HG02943 (cell line): Measurements from ENCODE around the gene STUM.
"Not testable (repeated sequence)": the region's sequence is repeated elsewhere in the genome, so short reads cannot be mapped to it uniquely, and the experiment has no call there.

Source experiments
- ATAC-seq: cut with Tn5 transposase; IDR thresholded peaks from one replicate; pipeline ENCODE4 v1.9.1; 2021; ENCODE audit warnings: mild to moderate bottlenecking, low read depth, moderate library complexity; ENCODE audit not compliant: unreplicated experiment

The STUM gene

DNA sequence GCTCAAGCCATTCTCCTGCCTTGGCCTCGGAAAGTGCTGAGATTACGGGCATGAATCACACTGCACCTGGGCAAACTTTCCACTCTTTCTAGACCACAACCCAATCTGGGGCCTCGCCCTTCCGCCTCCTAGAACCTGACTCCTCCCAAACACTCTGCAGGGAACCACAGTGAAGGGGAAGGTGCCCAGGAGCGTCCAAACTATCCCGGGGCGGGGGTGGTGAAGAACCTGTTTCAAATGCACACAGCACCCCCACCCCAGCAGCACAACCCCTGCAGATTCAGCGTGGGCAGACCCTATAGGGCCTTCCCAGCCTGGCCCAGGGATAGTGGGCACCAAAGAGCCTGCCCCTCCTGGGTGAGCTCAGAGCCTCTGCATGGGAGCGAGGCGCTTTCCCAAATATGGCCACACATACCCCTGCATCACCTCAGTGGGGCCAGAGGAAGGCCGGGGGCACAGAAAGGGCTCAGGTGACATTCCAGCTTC, 86.9 kb downstream of the STUM start:
- ATAC-seq, result no peak

DNA sequence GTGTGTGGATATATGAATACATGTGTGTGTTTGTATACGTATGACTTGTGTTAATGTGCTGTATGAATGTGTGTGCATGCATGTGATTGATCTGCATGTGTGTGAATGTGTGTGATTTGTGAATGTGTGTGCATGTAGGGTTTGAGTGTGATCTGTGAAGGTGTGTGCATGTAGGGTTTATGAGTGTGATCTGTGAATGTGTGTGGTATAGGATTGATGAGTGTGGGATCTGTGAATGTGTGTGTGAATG, 88.2 kb downstream of the STUM start:
- no peak for ATAC-seq

DNA sequence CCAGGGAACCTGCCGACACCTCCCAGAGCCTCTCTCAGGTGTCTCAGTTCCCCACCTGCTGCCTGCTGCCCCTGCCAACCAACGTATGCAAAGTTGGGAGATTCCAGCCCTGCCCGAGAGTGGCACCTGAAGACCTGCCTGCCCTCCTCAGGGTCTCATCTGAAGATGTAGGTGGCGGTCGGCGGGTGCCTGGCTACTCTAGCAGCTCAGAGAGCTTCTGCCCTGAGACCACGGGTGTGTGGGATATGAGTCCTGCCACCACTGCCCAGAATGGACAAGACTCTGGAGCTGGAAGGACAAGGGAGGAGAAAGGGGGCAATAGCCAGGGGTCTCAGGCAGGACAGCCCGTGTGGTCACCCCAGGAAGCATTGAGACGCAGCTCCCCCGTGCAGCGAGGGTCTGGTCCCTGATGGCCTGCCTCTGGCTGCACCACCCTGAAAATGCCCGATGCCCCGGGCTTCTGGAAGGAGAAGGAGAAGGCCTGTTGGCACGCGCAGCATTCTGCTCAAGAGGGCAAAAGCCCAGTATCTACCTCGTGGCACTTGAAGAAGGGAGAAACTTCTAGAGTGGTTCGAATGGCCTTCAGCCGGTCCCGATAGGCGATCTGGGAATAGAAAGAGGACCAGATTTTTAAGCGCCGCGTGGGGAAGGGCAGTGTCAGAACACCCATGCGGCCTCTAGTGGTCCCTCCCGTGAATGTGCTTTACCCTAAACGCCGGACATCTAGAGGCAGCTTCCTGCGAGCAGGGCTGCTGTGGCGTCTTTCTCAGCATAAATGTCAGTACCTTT, 88.8 kb downstream of the STUM start:
- no peak for ATAC-seq

DNA sequence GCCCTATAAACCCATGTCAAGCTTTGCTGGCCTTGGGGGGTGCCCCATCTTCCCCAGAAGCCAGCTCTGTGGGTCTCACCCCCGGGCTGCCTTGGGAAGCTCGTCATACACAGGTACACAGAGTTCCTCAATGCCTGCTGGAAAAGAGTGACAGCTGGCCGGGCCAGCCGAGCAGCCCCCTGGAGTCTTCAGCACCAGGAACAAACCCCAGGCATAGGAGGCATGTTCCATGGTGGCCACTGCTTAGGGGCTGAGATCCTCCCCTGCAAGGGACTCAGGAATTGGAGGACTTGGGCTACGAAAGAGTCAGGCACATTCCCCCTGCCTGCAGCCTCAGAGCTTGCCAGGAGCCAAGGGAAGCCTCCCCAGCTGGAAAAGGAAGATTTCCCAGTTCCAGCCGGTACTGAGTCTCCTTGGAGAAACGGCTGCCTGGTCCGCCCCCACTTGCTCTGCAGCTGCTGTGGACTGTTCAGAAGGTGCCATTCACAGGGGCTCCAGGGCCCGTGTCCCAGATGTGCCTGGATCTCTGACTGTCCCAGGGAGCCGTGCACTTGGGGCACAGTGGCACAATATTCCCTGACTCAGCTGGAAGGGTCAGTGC, 89.5 kb downstream of the STUM start:
- no peak for ATAC-seq

DNA sequence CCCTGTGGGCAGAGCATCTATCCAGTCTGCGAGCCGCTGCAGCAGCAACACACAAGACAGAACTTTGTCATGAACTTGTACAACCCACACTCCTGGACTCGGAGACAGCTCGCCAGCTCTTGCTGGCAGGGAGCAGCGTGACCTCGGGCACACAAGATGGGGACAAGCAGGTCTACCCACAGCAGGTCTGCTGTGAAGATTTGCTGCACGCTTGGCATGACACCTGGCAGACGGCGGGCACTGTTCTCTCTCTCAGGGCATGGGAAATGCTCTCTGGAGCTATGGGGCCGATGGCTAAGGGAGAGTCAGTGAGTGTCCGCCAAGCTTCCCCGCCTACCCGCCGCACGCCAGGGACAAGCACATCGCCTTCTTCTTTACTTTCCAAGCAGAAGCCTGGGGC, 90.0 kb downstream of the STUM start:
- ATAC-seq, result no peak

DNA sequence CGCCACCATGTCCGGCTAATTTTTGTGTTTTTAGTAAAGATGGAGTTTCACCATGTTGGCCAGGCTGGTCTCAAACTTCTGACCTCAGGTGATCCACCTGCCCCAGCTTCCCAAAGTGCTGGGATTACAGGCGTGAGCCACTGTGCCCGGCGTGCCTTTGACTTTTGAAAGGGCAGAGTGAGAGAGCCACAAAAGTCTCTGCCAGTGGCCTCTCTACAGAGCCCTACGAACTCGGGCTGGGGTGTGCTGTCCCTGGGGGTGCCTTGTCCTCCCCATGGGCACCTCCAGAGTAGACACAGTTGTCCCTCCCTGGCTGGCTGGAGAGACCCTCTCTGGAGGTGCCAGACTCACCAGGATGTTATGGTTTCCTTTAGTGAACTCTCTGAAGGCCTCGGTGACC, 90.6 kb downstream of the STUM start:
- not testable (repeated sequence) for ATAC-seq

DNA sequence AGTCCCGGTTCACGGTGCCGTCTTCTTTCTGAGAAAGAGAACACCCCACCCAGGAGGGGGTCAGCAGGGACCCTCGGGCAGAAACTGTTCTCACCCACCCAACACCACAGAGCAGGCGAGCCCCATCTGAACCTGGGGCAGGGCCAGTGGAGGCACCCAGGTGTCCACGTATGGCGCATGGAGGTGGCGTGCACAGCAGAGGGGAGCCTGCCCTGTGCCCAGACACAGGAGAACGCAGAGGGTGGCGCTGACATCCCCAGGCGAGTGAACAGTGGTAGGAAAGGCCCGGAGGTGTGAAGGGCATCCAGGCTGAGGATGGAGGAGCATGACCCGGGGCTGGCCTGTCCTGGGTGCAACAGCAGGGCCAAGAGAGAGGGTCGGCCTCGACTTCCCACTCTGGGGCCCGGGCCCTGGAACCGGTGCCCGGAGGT, 91.1 kb downstream of the STUM start:
- ATAC-seq, result no peak

DNA sequence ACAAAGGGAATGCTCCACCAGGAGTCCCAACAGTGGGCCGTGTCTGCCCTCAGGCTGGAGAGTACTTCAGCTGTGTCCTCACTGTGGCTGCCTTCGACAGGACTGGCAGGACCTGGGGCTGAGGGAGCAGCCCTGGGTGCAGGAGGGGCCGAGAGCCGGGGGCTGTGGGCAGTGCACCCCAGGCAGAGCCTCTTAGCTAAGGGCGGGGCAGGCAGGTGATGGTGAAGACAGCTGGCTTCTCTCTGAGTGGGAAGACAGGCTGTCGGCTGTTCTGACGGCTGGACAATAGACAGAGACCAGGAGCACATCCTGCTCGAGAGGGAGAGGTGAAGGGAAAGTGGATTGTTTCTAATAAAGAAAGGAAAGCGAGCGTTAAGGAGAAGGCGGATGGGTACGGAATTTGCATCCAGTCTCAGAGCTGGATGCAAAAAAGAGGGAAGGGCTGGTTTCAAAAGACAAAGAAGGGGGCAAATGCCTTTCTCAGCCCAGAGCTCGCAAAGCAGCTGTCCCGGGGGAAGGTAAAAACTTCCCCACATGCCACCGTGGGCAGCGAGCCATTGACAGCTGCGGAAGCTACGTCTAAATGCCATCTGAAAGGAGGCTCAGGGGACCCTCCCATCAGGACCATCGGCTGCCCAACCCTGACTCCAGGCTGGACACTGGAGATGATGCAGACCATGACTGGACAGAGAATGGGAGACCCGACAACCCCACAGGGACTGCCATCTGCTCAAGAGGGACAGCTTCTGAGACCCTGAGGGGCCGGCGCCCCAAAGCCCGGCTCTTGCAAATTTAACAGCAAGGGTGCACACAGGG, 92.0 kb downstream of the STUM start:
- ATAC-seq, result no peak

DNA sequence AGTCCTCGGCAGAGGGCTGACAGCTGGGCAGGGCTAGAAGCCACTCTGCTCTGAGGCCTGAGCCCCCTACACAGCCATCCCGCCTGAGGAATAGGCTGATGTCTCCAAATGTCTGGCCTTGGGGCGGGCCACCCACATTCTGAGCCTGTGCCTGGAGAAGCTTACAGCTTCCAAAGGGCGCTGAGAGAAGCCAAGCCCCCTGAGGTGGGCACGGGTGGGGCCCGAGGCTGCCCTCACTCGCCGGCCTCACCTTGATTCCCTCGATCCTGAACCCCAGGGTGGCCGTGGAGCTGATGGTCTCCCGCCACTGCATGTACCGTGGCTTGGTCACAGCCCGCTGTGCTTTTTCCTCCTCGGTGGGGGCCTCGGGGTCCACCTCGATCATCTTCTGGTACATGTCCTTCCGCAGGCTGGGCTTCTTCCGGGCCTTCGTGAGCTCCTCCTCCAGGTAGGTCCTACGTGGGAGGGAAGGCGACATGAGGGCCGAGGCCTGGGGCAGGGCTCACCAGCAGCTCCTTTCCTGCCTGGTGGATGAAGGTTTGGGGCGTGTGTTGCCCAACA, 93.2 kb downstream of the STUM start:
- no peak for ATAC-seq

DNA sequence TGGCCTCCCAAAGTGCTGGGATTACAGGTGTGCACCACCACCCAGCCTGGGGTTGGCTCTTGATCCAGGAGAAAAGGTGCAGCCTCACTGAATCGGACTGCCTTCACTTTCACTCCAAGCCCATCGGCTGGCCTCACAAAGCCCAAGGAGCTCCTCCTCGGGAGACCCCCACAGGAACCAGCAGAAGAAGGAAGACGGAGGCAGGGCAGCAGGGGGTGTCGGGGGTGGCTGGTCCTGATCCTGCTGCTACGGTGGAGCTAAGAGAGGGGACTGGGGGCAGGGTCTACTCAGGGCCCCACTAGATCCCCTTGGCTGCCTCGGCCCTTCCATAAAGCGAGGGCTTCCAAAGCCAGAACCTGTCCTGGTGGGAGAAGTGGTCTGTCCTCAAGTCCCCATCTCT, 93.9 kb downstream of the STUM start:
- ATAC-seq, result no peak

DNA sequence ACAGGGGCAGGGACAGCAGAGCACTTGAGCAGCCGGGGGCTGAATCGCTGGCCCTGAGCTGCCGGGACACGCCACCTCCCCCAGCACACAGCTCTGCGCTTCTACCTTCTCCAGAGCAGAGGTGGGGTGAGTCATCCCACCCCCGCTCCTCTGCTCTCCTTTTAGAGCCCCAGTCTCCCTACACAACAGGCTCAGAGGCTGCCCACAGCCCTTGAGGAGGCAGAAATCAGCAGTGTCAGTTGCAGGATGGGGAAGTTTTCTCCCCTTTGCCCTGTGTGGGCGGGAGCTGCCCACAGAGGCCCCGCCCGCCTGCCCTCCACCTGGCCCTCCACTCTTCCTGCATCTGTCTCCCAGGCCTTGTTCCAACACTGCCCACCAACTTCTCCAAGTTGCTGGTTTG, 94.6 kb downstream of the STUM start:
- no peak for ATAC-seq

DNA sequence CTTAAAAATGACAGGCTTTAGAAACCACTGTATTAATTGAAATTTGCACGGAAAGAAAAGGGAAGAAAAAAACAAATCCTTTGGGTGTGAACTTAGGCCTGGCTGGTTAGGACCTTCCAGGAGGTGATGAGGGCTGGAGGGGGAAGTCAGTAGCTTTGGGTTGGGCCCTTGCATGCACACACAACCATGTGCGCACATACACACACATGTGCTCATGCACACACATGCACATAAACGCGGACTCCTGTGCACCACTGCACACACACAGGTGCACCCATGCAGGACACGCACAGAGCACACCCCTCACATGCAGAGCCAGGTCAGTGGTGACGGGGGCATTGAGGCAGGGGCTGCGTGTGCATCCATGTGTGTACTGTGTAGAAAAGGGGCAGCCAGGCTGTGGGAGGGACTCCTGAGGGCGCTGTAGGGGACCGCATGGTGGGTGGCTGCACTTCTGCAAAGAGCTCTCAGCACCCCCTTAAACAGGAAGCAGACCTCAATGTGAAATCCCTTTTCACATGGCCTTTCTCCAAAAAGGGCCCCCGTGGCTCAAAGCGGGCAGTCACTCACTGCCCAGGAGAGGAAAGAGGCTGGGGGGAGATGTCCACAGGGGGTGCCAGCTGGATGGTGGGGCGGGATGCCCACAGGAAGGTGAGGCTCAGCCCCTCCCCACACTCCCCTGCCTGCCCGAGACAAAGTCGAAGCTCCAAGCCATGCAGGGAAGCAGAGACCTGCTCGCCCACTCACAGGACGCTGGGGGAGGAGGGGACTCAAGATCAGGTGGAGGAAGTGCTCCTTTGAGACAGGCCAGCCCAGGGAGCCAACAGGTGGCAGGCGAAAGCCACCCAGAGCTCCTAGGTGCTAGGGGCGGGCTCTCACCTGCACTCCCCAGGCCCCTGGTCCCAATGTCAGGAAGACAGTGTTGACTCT, 95.3 kb downstream of the STUM start:
- no peak for ATAC-seq

DNA sequence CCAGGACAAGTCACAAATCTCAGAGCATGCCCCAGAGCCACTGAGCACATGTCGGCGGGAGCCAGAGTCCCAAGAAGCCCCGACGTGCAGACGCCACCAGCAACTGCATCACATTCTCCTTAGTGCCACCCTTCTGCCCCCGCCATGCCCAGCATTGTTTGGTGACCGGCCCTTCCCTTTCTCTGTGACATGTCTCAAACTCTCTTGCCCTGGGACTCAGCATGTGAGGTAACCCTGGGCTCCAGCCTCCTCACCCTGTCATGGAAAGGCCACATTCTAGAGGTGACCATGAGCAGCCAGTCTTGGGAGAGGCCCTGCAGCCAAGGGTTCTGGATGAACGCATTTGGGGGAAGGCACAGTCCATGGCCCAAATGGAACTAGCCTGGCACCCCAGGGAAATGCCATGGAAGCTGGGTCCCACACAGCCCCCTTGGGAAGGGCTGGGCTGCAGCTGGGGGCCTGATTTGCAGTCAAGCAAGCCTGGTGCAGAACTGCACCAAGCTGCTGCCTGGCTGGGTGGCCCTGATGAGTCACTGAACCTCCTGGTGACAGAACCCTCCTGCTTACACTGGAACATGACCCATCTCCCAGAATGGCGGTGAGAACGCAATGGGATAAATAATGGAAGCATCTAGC, 96.1 kb downstream of the STUM start:
- no peak for ATAC-seq

DNA sequence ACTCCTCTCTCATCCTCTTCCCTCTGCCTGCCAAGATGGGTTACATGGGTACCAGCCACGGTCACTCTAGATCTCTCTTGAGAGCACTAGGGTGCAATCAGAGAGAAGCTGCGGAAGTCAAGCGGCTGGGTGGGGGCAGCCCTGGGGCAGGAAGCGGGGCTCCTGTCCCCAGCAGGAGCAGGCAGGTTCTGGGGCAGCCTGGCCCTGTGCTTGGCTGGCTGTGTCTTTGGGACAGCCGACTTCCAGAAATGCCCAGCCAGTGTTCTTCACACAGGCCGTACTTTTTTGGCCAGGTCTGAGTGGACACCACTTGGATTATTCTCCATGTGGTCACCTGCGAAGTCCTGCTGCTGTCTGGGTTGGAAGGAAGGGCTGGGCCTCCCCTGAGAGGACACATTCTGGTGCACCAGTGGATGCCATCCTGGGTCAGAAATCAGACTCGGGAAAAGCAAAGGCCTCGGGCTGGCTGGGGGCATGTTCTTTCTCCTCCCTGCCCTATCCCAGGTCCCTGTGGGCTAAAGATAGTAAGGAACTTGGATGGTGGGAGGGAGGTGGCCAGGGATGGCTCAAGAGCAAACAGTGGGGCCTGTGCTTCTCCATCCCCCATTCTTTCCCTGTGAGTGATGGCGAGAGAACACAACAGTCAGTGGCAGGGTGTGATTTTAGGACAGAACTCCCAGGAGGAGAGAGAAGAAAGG, 96.9 kb downstream of the STUM start:
- ATAC-seq, result no peak

DNA sequence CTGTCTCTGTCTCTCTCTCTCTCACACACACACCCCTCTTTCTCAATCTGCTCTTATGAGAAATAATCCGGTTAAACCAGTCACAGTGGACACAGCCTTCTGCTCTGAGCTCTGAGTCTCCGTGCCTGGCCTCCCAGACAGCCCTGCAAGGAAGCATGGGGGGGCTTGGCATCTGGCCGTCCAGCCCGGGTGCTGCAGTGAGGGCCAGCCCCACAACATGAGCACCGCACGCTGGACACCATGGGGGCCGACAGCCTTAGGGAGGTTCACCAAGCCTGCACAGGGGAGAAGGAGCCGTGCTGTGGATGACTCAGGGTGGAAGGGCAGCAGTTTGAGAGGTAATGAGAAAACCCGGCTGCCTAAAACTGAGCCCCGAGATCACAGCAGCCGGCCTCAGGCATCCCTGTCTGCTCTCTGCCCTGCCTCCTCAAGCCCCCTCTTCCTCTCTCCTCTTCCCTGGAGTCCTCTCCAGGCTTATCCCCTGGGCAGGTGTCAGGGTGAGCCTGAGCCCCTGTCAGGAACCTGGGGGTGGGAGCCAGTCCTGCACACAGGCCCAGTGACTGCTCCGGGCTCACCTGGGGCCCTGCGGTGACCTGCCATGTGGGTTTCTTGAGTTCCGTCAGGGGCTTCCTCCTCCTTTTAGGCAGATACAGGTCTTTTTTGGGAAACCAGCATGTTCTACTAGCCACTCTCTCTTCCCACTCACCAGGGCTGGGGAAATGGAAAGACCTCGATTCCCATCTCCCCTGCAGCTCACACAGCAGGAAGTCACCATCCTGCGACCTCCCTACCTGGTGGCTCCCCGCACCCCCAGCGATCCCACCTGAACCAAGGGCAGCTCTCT, 97.7 kb downstream of the STUM start:
- no peak for ATAC-seq

DNA sequence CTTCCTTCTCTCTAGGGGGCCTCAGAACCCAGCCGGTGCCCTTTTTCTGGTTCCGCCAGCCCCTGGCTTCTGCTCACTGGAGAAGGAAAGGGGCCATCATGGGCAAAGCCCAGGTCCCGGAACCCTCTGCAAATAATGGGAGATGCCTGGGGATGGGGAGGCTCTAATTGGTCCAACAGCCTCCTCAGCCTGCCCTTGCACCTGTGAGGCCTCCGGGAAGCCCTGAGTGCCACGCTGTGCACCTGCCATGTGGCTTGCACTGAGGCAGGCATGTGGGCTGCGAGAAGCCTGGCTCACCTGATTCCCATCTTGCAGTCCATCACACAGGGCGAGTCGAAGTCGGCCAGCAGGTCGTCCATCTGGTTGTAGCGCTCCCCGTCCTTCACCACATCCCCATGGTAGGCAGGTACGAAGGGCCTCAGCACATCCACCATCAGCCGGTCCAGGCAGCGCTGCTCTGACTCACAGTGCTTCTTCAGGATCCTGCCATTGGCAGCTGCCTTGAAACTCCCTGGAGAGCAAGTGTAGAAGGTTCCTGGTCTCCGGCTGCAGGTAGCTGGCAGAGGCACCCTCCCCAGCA, 98.4 kb downstream of the STUM start:
- ATAC-seq, result no peak

DNA sequence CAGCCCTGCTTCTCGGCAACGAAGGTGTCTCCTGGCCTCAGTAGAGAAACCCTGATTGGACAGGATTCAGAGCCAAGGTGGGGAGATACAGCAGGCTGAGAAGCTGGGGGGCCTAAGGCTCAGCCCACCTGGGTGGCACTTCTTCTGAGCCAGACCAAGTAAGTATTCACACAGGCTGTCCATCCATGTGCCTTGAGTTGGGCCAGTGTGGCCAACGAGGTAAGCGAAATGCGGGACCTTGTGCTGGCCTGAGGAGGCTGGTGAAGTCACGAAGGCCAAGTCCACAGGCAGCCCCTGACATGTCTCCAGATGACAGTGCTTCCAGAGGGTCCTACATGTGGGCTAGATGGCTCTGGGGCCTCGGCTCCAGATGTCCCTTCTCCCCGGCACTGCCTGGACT, 99.2 kb downstream of the STUM start:
- ATAC-seq, result no peak

DNA sequence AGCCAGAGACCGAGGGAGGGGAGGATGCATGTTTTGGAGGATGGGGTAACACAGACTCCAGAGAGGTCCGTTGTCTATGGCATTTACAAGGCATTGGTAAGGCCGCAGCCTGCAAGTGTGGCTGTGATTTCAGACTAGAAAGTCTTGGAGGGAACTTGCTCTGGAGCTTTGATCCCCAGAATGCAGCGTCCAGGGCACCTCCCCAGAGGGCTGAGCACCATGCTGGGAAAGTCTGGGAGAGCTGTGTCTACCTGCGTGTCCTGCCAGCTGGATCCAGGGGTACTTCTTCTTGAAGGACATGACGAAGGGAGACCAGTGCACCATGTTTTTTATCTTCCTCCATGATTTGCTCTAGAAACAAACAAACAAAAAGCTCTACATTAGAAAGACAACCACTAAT, 99.9 kb downstream of the STUM start:
- ATAC-seq, result no peak
